GM19043 (cell line): Measurements from ENCODE around the gene TRAF5.
A peak's percentile ranks its signal among the peaks of the same experiment; 100 is the strongest.

Experiments used
- ATAC-seq: cut with Tn5 transposase; IDR thresholded peaks from one replicate; pipeline ENCODE4 v1.9.1; 2021; ENCODE audit warnings: low read depth; ENCODE audit not compliant: unreplicated experiment

The TRAF5 gene

DNA sequence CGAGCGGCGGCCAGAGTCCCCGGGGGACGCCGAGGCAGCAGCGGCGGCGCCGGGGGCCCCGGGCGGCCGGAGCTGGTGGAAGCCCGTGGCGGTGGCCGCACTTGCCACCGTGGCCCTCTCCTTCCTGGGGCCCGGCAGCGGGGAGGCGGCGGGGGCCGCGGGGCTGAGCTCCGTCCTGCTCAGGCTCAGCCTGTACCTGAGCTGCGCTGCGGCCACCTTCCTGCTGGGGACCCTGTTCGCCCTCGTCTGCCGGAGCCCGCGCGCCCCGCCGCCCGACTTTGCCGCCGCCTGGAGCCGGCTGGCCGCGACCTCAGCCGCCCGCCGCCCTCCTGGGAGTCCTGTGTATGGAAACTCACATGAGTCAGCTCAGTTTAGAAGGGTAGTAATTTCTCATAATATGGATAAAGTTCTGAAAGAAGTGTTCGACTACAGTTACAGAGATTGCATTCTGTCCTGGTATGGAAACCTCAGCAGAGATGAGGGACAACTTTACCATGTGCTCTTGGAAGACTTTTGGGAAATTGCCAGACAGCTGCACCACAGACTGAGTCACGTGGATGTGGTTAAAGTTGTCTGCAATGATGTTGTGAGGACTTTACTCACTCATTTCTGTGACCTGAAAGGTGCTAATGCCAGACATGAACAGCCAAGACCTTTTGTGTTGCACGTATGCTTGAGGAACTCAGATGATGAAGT lies 90.1 kb downstream of the TRAF5 start:
- peak; percentile 41 for ATAC-seq

DNA sequence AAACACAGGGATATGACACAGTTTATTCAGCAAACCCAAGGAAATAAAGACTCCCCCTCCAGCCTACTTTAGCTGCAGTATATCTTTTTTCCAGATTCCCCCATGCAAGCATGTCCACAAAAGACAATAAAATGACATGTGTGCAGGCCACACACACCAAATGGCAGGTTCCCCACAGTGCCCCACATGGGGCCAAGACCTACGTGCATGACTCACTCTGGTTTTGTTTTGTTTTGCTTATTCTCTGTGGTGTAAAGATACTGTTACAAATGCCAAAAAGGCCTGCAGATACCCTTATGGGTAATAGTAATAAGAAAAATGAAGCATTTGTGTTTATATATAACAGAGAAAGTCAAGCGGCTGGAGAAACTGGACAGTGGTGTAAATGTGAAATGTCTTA lies 93.8 kb downstream of the TRAF5 start:
- no peak for ATAC-seq

DNA sequence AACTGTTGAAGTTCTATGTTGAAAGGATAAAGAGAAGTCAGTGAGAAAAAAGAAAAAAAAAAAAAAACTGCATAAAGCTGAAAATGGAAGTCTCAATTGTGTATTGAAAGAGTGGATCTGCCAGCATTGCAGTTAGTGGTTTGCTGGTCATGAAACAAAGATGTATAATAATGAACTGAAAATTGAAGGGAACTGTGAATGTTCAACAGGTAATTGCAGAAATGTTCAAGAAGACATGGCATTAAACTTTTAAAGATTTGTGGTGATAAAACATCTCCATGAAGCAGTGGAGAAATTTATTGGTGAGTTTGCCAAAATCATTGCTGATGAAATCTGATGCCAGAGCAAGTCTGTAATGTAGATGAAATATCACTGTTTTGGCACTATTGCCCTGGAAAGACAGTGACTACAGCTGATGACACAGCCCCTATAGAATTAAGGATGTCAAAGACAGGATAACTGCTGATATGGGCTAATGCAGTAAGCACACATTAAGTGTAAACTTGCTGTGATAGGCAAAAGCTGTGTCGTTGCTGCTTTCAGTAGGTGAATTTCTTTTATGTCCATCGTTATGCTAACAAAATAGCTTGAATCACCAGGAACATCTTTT lies 94.3 kb downstream of the TRAF5 start:
- no peak for ATAC-seq

DNA sequence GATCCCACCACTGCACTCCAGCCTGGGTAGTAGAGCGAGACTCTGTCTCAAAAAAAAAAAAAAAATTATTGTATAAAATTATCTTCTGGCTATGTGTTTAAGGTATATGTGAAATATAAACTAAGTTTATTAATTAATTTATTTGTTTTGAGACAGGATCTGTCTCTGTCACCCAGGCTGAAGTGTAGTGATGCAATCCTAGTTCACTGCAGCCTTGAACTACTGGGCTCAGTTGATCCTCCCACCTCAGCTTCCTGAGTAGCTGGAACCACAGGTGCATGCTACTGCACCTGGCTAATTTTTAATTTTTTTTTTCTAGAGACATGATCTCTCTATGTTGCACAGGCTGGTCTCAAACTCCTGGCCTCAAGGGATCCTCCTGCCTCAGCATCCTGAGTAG lies 97.4 kb downstream of the TRAF5 start:
- ATAC-seq: no peak
